ENCODE measurements around the gene HNRNPAB. TPM values are rescaled to one million over a fixed set of nuclear protein-coding genes. Genes with fewer than 3 reads are reported as not detected.

The HNRNPAB gene
- total and polyA plus RNA-seq, 7 donors, result 74.1 to 243 (median 156) TPM

DNA sequence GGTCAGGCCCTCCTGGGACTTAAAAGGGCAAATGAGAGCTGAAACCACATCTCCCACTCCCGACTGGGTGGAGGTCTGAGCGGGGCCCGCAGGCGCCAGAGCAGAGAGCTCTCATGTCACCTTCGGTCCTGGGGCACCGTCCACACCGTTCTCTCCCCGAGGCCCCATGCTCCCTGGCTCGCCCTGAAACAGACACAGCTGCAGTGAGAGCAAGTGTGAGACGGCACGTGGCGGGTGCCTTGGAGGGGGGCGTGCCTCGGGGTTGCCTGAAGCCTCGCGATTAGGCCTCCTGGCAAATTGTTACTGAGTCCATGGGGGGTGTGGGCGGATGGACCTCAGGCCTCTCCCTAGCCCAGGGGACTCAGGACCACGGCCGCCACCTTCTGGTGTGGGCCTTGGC lies 52.4 kb downstream of the HNRNPAB start:
- no peak for DNase-seq
- Histone ChIP-seq H3K27ac (no peak overlapping the region), H3K9me3 (no peaks in the 10 kb centered on the region), H3K4me1 (no peaks in the 10 kb centered on the region), H3K36me3 (ENCODE audit: insufficient read depth in 1 of 2, low read depth in 1 of 2) (no peaks in the 10 kb centered on the region), H3K27me3 (ENCODE audit: insufficient read depth in 3 of 3, low read length in 2 of 3) (no peaks in the 10 kb centered on the region), H3K4me3 (no peak overlapping the region)
- no peak for ATAC-seq
- 67 to 72% (median 70%) methylated on average over 19 of the region's 19 CpGs for WGBS, 3 donors
- TF ChIP-seq, protein P1, sequence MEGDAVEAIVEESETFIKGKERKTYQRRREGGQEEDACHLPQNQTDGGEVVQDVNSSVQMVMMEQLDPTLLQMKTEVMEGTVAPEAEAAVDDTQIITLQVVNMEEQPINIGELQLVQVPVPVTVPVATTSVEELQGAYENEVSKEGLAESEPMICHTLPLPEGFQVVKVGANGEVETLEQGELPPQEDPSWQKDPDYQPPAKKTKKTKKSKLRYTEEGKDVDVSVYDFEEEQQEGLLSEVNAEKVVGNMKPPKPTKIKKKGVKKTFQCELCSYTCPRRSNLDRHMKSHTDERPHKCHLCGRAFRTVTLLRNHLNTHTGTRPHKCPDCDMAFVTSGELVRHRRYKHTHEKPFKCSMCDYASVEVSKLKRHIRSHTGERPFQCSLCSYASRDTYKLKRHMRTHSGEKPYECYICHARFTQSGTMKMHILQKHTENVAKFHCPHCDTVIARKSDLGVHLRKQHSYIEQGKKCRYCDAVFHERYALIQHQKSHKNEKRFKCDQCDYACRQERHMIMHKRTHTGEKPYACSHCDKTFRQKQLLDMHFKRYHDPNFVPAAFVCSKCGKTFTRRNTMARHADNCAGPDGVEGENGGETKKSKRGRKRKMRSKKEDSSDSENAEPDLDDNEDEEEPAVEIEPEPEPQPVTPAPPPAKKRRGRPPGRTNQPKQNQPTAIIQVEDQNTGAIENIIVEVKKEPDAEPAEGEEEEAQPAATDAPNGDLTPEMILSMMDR (IDR thresholded peaks at IDR 0.05), result no peak
- intact Hi-C loops (cut with DNase I), result no loop called here

DNA sequence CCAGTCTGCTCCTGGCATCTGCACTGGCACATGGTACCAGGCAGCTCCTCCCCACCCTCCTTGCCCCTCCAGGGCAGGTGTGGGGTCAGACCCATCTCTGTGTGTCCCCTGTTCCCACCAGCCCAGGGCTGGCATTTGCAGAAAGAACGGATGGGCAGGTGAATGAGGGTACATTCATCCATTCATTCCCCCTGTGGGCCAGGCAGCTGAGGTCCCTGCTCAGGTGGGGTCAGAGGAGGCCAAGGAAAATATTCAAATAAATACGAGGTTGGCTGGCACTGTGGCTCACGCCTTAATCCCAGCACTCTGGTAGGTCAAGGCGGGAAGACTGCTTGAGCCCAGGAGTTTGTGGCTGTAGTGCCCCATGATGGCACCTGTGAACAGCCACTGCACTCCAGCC lies 53.3 kb downstream of the HNRNPAB start:
- Histone ChIP-seq H3K36me3 (ENCODE audit: insufficient read depth in 1 of 2, low read depth in 1 of 2) (no peaks in the 10 kb centered on the region), H3K4me3 (no peak overlapping the region), H3K27ac (no peak overlapping the region), H3K4me1 (no peaks in the 10 kb centered on the region), H3K27me3 (ENCODE audit: insufficient read depth in 3 of 3, low read length in 2 of 3) (no peaks in the 10 kb centered on the region), H3K9me3 (no peaks in the 10 kb centered on the region)
- 80 to 87% (median 83%) methylated on average over 4 of the region's 4 CpGs for WGBS, 3 donors
- TF ChIP-seq, protein P1 (IDR thresholded peaks at IDR 0.05), result no peak
- intact Hi-C loops (cut with DNase I), result no loop called here
- ATAC-seq (no peak), DNase-seq (no peak)

DNA sequence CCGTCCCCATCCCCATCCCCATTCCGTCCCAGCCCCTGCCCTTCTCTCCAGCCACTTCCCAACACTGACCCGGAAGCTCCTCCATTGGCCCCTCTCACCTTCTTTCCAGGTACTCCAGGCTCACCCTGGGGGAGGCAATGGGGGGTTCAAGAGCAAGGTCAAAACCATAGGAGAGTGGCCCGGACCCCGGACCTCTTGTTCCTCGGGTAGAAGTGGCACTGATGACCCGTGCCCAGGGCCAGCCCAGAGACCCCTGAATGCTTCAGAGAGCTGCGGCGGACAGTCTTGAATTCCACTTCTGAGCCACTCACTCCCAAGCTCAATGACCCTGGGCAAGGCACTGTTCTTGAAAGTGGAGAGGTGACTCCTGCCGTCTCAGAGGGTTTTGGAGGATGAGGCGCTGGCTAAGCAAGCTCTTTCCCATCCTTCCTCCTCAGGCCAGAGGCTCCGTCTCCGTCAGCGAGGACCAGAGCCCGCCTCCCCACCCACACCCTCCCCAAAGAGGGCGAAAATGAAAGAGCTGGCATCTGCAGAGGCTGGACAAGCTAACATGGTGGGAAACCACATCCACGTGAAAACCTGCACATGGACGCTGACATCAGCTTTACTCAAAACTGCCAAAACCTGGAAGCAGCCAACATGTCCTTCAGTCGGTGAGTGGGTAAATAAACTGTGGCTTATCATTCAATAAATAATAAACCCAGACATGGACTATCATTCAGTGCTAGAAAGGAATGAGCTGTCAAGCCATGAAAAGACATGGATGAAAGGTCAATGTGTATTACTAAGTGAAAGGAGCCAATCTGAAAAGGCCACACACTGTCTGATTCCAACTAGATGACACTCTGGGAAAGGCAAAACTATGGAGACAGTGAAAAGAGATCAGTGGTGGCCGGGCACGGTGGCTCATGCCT lies 55.5 kb downstream of the HNRNPAB start:
- H3K9me3 ChIP-seq, result no peaks in the 10 kb centered on the region
- H3K27me3 ChIP-seq (ENCODE audit: insufficient read depth in 3 of 3, low read length in 2 of 3), result no peaks in the 10 kb centered on the region
- no peaks in the 10 kb centered on the region for H3K36me3 ChIP-seq (ENCODE audit: insufficient read depth in 1 of 2, low read depth in 1 of 2)
- TF ChIP-seq, protein P1 (IDR thresholded peaks at IDR 0.05), result no peak
- WGBS, 3 donors, result 77 to 86% (median 81%) methylated on average over 21 of the region's 21 CpGs
- ATAC-seq, result no peak
- intact Hi-C loops (cut with DNase I), result no loop called here
- no peak overlapping the region for H3K27ac ChIP-seq
- no peak for DNase-seq
- H3K4me3 ChIP-seq, result no peak overlapping the region
- H3K4me1 ChIP-seq, result no peaks in the 10 kb centered on the region

Other genes with a start within 250 kb of the HNRNPAB start
- not detected for gene PROP1, start 208.3 kb upstream of the HNRNPAB start, total RNA-seq
- not detected for gene PROP1, start 208.3 kb upstream of the HNRNPAB start, polyA plus RNA-seq
- 1 to 10 TPM; 1.6 to 3.7 (median 3.2) TPM for gene N4BP3, start 91.0 kb upstream of the HNRNPAB start, total RNA-seq
- gene N4BP3, start 91.0 kb upstream of the HNRNPAB start, polyA plus RNA-seq, result 1 to 10 TPM; 2.2 to 4.0 (median 2.3) TPM
- 10 to 100 TPM; 48.0 to 54.9 (median 50.8) TPM for gene RMND5B, start 73.5 kb upstream of the HNRNPAB start, total RNA-seq
- gene RMND5B, start 73.5 kb upstream of the HNRNPAB start, polyA plus RNA-seq, result 10 to 100 TPM; 43.5 to 80.2 (median 55.9) TPM
- gene NHP2, start 50.6 kb upstream of the HNRNPAB start, total RNA-seq, result 100 to 1,000 TPM in 2 of 4 donors, 10 to 100 TPM in 2; 86.9 to 131 (median 96.0) TPM
- gene NHP2, start 50.6 kb upstream of the HNRNPAB start, polyA plus RNA-seq, result 100 to 1,000 TPM; 132 to 301 (median 147) TPM
- gene GMCL2, start 17.2 kb upstream of the HNRNPAB start, total RNA-seq, result not detected
- not detected for gene GMCL2, start 17.2 kb upstream of the HNRNPAB start, polyA plus RNA-seq
- 10 to 100 TPM; 43.2 to 51.6 (median 45.2) TPM for gene PHYKPL, start 28.3 kb downstream of the HNRNPAB start, total RNA-seq
- gene PHYKPL, start 28.3 kb downstream of the HNRNPAB start, polyA plus RNA-seq, result 10 to 100 TPM; 22.3 to 43.9 (median 27.5) TPM